22Rv1 (cell line): ENCODE measurements around the gene ZNF367.

Experiments
- H3K27ac ChIP-seq: fragments of 450-650 bp; 2 replicates; pipeline ENCODE4 v1.5.1; 2017
- CTCF ChIP-seq: fragments of 450-650 bp; IDR thresholded peaks from 2 replicates; pipeline ENCODE4 v1.5.1; 2017; ENCODE audit warnings: mild to moderate bottlenecking
- ZFX ChIP-seq: fragments of 450-650 bp; IDR thresholded peaks from 2 replicates; pipeline ENCODE4 v1.6.1; 2017; ENCODE audit warnings: antibody characterized with exemption, borderline replicate concordance

The ZNF367 gene

GRCh38 chr9:96398582-96399324 is 19.4 kb downstream of the ZNF367 start:
- no peak overlapping the region for H3K27ac ChIP-seq
- TF ChIP-seq CTCF (no peak), ZFX (no peak)

GRCh38 chr9:96395964-96396363 is 22.2 kb downstream of the ZNF367 start:
- TF ChIP-seq CTCF (no peak), ZFX (no peak)
- H3K27ac ChIP-seq: no peak overlapping the region

GRCh38 chr9:96394832-96395496 is 23.2 kb downstream of the ZNF367 start:
- no peak for TF ChIP-seq ZFX
- TF ChIP-seq CTCF: no peak
- H3K27ac ChIP-seq: no peak overlapping the region

- TF ChIP-seq ZFX (no peak), CTCF (no peak)
- no peak overlapping the region for H3K27ac ChIP-seq
Observed at GRCh38 chr9:96392263-96392662, 25.9 kb downstream of the ZNF367 start.

- no peak for TF ChIP-seq CTCF
- TF ChIP-seq ZFX: no peak
- H3K27ac ChIP-seq: peak overlapping the region; percentile 32; the same call in 1 of the 2 replicates
Observed at GRCh38 chr9:96391021-96391765, 27.0 kb downstream of the ZNF367 start.

GRCh38 chr9:96388144-96388543 is 30.0 kb downstream of the ZNF367 start:
- no peak for TF ChIP-seq ZFX
- TF ChIP-seq CTCF: no peak

GRCh38 chr9:96386157-96386556 is 32.0 kb downstream of the ZNF367 start:
- H3K27ac ChIP-seq: no peak overlapping the region
- TF ChIP-seq ZFX: no peak
- TF ChIP-seq CTCF: no peak

More at GRCh38 chr9:96388144-96388543, 30.0 kb downstream of the ZNF367 start:
- H3K27ac ChIP-seq: no peak overlapping the region
